ENCODE measurements around the gene AP1S1.

GRCh38 chr7:101108330-101108857 lies 45.9 kb upstream of the AP1S1 start:
- no peak for TF ChIP-seq CTCF (IDR thresholded peaks at IDR 0.05; ENCODE audit: low read length)
- TF ChIP-seq EZH2 (IDR thresholded peaks at IDR 0.05; ENCODE audit: borderline replicate concordance, low read length): no peak

Measured in OCI-LY1 (cell line).